Myocyte (in vitro differentiated cells): ENCODE data around the gene MUC20. TPM values are rescaled to one million over a fixed set of nuclear protein-coding genes. Genes with fewer than 3 reads are reported as not detected.
"Not testable (repeated sequence)": the region's sequence is repeated elsewhere in the genome, so short reads cannot be mapped to it uniquely, and the experiment has no call there.

Source experiments
- DNase-seq: peaks from one replicate; pipeline ENCODE4 v3.0.0-alpha.2; 2012; ENCODE audit warnings: low read depth
- microRNA counts: library from miRNA; unstranded; fragments of <30 nt; microRNA quantifications from one replicate; lab custom pipeline; 2016
- microRNA-seq: library from miRNA; unstranded; fragments of <30 nt; microRNA quantifications from one replicate; pipeline ENCODE4, GENCODE V29; 2016
- total RNA-seq: library from RNA; depleted of rRNA; stranded (reverse); fragments of >200 nt; gene quantifications from 2 replicates; pipeline ENCODE4 v1.2.3, GENCODE V29; 2014

Gene MUC20
- total RNA-seq, 1 donor from 2014 or later, result 0.96 TPM

- no peak for DNase-seq
Observed at GRCh38 chr3:195769551-195769950, 48.8 kb downstream of the MUC20 start.

- DNase-seq, result no peak
Observed at GRCh38 chr3:195770081-195770840, 49.5 kb downstream of the MUC20 start.

GRCh38 chr3:195770841-195771645 is 50.3 kb downstream of the MUC20 start:
- DNase-seq, result not testable (repeated sequence)

GRCh38 chr3:195771646-195772300 is 51.0 kb downstream of the MUC20 start:
- no peak for DNase-seq

- DNase-seq, result no peak
Observed at GRCh38 chr3:195773956-195774537, 53.3 kb downstream of the MUC20 start.

GRCh38 chr3:195774917-195775316 is 54.1 kb downstream of the MUC20 start:
- DNase-seq, result peak; percentile 52

GRCh38 chr3:195777975-195778374 is 57.2 kb downstream of the MUC20 start:
- DNase-seq, result no peak

GRCh38 chr3:195781236-195781635 is 60.5 kb downstream of the MUC20 start:
- DNase-seq, result not testable (repeated sequence)

MicroRNA genes within 50 kb of the gene (microRNA counts, 767-probe panel; counts per million panel counts)
- not detected for microRNA hsa-miR-570-3p (lab: Ali Mortazavi, UCI)

Small RNA genes within 50 kb of the gene (microRNA-seq; reads per million reads assigned to microRNA genes)
- 0.48 reads per million for gene MIR570

Other genes with a start within 250 kb of the MUC20 start
- 39.9 and 82.2 TPM in 2 replicates for gene PPP1R2, start 177.7 kb upstream of the MUC20 start, total RNA-seq
- 3.6 and 5.5 TPM in 2 replicates for gene APOD, start 137.0 kb upstream of the MUC20 start, total RNA-seq
- gene MUC4, start 91.0 kb downstream of the MUC20 start, total RNA-seq, result not detected in 2 replicates
- gene TNK2, start 187.6 kb downstream of the MUC20 start, total RNA-seq, result 50.2 and 53.5 TPM in 2 replicates